Activated CD8-positive, alpha-beta T cell treated with anti-CD3 and anti-CD28 coated beads for 36 hours (primary cell): ENCODE data around the gene GPR108. TPM values are rescaled to one million over a fixed set of nuclear protein-coding genes. Genes with fewer than 3 reads are reported as not detected.

Experiments used
- ATAC-seq: fragments of 200-7000 bp; cut with Tn5 transposase; one replicate; pipeline ENCODE4 v1.10.0; 2021; ENCODE audit warnings: mild to moderate bottlenecking, moderate library complexity
- CTCF ChIA-PET: fragments of 350-600 bp; sonication (Branson Sonifier 250); formaldehyde crosslinking; loops from one replicate; lab custom pipeline; 2021; ENCODE audit warnings: antibody characterized with exemption; lab: Charles Lee
- POLR2A ChIA-PET: fragments of 350-600 bp; sonication (Branson Sonifier 250); formaldehyde crosslinking; loops from one replicate; lab custom pipeline; 2021; ENCODE audit warnings: antibody characterized with exemption; lab: Charles Lee
- DNase-seq: peaks from one replicate; pipeline ENCODE4 v3.0.0-alpha.2; 2020
- H3K27ac Mint-ChIP-seq: one replicate; pipeline ENCODE4 v1.8.0; 2021; ENCODE audit warnings: mild to moderate bottlenecking, mixed read lengths
- H3K27me3 Mint-ChIP-seq: one replicate; pipeline ENCODE4 v1.8.0; 2021; ENCODE audit warnings: mixed read lengths
- H3K36me3 Mint-ChIP-seq: one replicate; pipeline ENCODE4 v1.8.0; 2021; ENCODE audit warnings: low read depth, mixed read lengths
- H3K4me1 Mint-ChIP-seq: one replicate; pipeline ENCODE4 v1.8.0; 2021; ENCODE audit warnings: low read depth, mixed read lengths
- H3K4me3 Mint-ChIP-seq: one replicate; pipeline ENCODE4 v1.8.0; 2021; ENCODE audit warnings: mild to moderate bottlenecking, moderate library complexity, mixed read lengths
- H3K9me3 Mint-ChIP-seq: one replicate; pipeline ENCODE4 v1.8.0; 2021; ENCODE audit warnings: mixed read lengths
- CTCF ChIP-seq: fragments of 200-600 bp; IDR thresholded peaks from one replicate; pipeline ENCODE4 v1.8.0; 2022; ENCODE audit warnings: antibody characterized with exemption, mild to moderate bottlenecking
- intact Hi-C: fragments of 100-400 bp; cut with micrococcal nuclease; formaldehyde crosslinking; loops from one replicate; pipeline ENCODE4 v1.10.0; 2022
- total RNA-seq, 2 experiments: library from RNA; stranded (reverse); gene quantifications; one replicate each; pipeline ENCODE4 v1.2.3, GENCODE V29; 2021

Gene GPR108
- total RNA-seq, 2 experiments from 2014 or later: 58.2 to 64.8 TPM

- Mint-ChIP-seq H3K27ac (peak within 1 kb of the TSS; percentile 99), H3K4me3 (peak within 1 kb of the TSS; percentile 98), H3K36me3 (peaks cover 25% of the 10 kb centered on the region), H3K4me1 (peaks cover 38% of the 10 kb centered on the region), H3K27me3 (no peaks in the 10 kb centered on the region), H3K9me3 (no peaks in the 10 kb centered on the region)
- no peak for TF ChIP-seq CTCF
- peak; percentile 88 for DNase-seq
- ATAC-seq: peak; percentile 6
- ChIA-PET POLR2A (no interaction called here), CTCF (interaction anchor here (1.4 to 4.6 kb wide), 6 partner anchors 30 to 128 kb away, joined by 3 to 73 read pairs (median 14); partner anchors contain the start of gene VAV1)
- intact Hi-C loops: loop anchor here (5.0 to 10.0 kb wide), 2 partner anchors 77 to 225 kb away; no protein-coding TSS in a partner anchor
Observed at GRCh38 chr19:6739390-6739882, 2.1 kb upstream of the GPR108 start, which contains the start of gene TRIP10. TRIP10 (plus strand) TSS chr19:6739680; CDS start chr19:6739762, 82 bp downstream.

- ChIA-PET CTCF (interaction anchor here (0.8 to 4.6 kb wide), 13 partner anchors 9 to 222 kb away, joined by 3 to 73 read pairs (median 10); partner anchors contain the start of gene VAV1), POLR2A (interaction anchor here (1.5 to 1.6 kb wide), 2 partner anchors 35 to 124 kb away, joined by 4 to 14 read pairs; no protein-coding TSS in a partner anchor)
- intact Hi-C loops: loop anchor here (5.0 to 10.0 kb wide), 2 partner anchors 77 to 224 kb away; no protein-coding TSS in a partner anchor
- H3K36me3 Mint-ChIP-seq: peaks cover 24% of the 10 kb centered on the region
- peaks cover 38% of the 10 kb centered on the region for H3K4me1 Mint-ChIP-seq
- no peak for TF ChIP-seq CTCF
- no peaks in the 10 kb centered on the region for H3K27me3 Mint-ChIP-seq
- H3K9me3 Mint-ChIP-seq: no peaks in the 10 kb centered on the region
- peak overlapping the region; percentile 99 for H3K27ac Mint-ChIP-seq
- H3K4me3 Mint-ChIP-seq: peak overlapping the region; percentile 98
- ATAC-seq: no peak
- peak; percentile 47 for DNase-seq
Observed at GRCh38 chr19:6738787-6739389, 1.5 kb upstream of the GPR108 start.

GRCh38 chr19:6737873-6738786 is 750 bp upstream of the GPR108 start:
- ChIA-PET POLR2A (interaction anchor here (0.6 to 2.9 kb wide), 10 partner anchors 13 to 233 kb away, joined by 3 to 14 read pairs (median 4); partner anchors contain the start of gene VAV1), CTCF (interaction anchor here (0.6 to 4.6 kb wide), 25 partner anchors 10 to 221 kb away, joined by 3 to 73 read pairs (median 5); partner anchors contain the start of genes TNFSF14 and VAV1)
- H3K36me3 Mint-ChIP-seq: peaks cover 25% of the 10 kb centered on the region
- ATAC-seq (peak; percentile 17), DNase-seq (peak; percentile 95)
- H3K4me3 Mint-ChIP-seq: peak overlapping the region; percentile 98
- peak overlapping the region; percentile 99 for H3K27ac Mint-ChIP-seq
- no peaks in the 10 kb centered on the region for H3K27me3 Mint-ChIP-seq
- intact Hi-C loops: loop anchor here (1.0 to 10.0 kb wide), 4 partner anchors 29 to 223 kb away; partner anchors contain the start of gene SH2D3A
- no peaks in the 10 kb centered on the region for H3K9me3 Mint-ChIP-seq
- TF ChIP-seq CTCF: peak; percentile 74
- peaks cover 38% of the 10 kb centered on the region for H3K4me1 Mint-ChIP-seq

GRCh38 chr19:6736917-6737283 is 480 bp downstream of the GPR108 start:
- ATAC-seq: no peak
- peak overlapping the region; percentile 98 for H3K4me3 Mint-ChIP-seq
- peaks cover 28% of the 10 kb centered on the region for H3K36me3 Mint-ChIP-seq
- peak overlapping the region; percentile 99 for H3K27ac Mint-ChIP-seq
- H3K4me1 Mint-ChIP-seq: peaks cover 38% of the 10 kb centered on the region
- ChIA-PET CTCF (interaction anchor here (0.7 to 4.6 kb wide), 20 partner anchors 11 to 220 kb away, joined by 3 to 73 read pairs (median 8); partner anchors contain the start of genes TNFSF14 and VAV1), POLR2A (interaction anchor here (0.6 to 2.9 kb wide), 13 partner anchors 12 to 220 kb away, joined by 3 to 15 read pairs (median 3); partner anchors contain the start of genes TNFSF14 and VAV1)
- no peak for TF ChIP-seq CTCF
- intact Hi-C loops: loop anchor here (1.0 to 10.0 kb wide), 4 partner anchors 30 to 222 kb away; partner anchors contain the start of gene SH2D3A
- no peaks in the 10 kb centered on the region for H3K27me3 Mint-ChIP-seq
- no peak for DNase-seq
- no peaks in the 10 kb centered on the region for H3K9me3 Mint-ChIP-seq
